Tibial artery (tissue), 4 donors: ENCODE data around the gene PCBP3.

Experiments used
- DNase-seq, 2 donors: peaks; one replicate each; pipeline ENCODE4 v3.0.0-alpha.2; 2019
- H3K27ac ChIP-seq, 2 donors: fragments of 200-600 bp; sonication (generic) in 1 of 2; 1 replicate in 1 of 2; 2 replicates in 1 of 2; pipeline ENCODE4 v1.5.1; 2018 to 2019; ENCODE audit warnings: mild to moderate bottlenecking in 1 of 2
- H3K27me3 ChIP-seq, 2 donors: fragments of 200-600 bp; sonication (generic) in 1 of 2; one replicate each; pipeline versions ENCODE4 v1.5.1 to v1.6.0; 2016 to 2019
- H3K36me3 ChIP-seq, 3 donors: fragments of 200-600 bp; sonication (generic) in 2 of 3; one replicate each; pipeline ENCODE4 v1.5.1; 2016 to 2019; ENCODE audit warnings: mild to moderate bottlenecking in 2 of 3
- H3K4me1 ChIP-seq, 4 donors: fragments of 200-600 bp; sonication (generic) in 2 of 4; 1 replicate in 3 of 4; 2 replicates in 1 of 4; pipeline ENCODE4 v1.5.1; 2016 to 2019
- H3K4me3 ChIP-seq, 2 donors: fragments of 200-600 bp; sonication (generic) in 1 of 2; 1 replicate in 1 of 2; 2 replicates in 1 of 2; pipeline ENCODE4 v1.5.1; 2018 to 2019; ENCODE audit warnings: mild to moderate bottlenecking in 2 of 2
- H3K9me3 ChIP-seq, 3 donors: fragments of 200-600 bp; sonication (generic) in 1 of 3; one replicate each; pipeline ENCODE4 v1.5.1; 2016 to 2019
- intact Hi-C: fragments of 100-400 bp; cut with DNase I; formaldehyde crosslinking; loops from one replicate; pipeline ENCODE4 v1.15.0; 2023; ENCODE audit warnings: low total_unique reads
- TF ChIP-seq, protein P1 (sequence below), 2 experiments: fragments of 200-600 bp in 1 of 2; fragments of 450-650 bp in 1 of 2; IDR thresholded peaks; one replicate each; pipeline ENCODE4 v1.5.1; 2017 to 2019; ENCODE audit warnings: antibody characterized with exemption in 2 of 2, mild to moderate bottlenecking in 1 of 2, moderate library complexity in 1 of 2

The PCBP3 gene

DNA sequence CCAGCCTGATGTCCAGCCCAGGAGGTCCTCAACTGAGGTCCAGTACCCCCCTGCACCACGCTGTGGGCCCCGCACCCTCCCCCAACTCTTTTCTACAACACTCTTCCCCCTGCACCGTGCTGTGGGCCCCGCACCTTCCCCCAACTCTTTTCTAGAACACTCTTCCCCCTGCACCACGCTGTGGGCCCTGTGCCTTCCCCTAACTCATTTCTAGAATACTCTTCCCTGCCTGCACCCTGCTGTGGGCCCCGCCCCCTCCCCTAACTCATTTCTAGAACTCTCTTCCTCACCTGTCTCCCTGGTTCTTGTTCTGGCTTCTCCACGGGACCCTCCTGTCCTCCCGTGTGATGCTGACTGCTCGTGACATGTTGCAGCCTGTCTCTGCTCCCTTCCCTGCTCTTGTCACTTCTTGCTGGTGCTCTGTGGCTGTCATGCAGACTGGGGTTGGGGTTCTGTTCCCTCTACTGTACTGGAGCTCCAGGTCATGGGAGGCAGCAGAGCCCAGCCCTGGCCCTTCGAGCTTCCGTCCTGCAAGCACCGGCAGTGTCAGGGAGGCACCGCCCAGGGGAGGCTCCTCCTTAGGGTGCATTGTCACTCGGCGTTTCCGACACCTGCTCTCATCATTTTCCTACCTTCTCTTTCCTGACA lies 177.9 kb downstream of the PCBP3 start:
- H3K9me3 ChIP-seq, result no peaks in the 10 kb centered on the region
- H3K27ac ChIP-seq, result no peak overlapping the region
- peak in 1 of 2 donors; percentile 46 for DNase-seq
- no peak overlapping the region for H3K4me3 ChIP-seq
- peaks cover 0 to 54% of the 10 kb centered on the region in 2 donors for H3K27me3 ChIP-seq
- TF ChIP-seq, protein P1, sequence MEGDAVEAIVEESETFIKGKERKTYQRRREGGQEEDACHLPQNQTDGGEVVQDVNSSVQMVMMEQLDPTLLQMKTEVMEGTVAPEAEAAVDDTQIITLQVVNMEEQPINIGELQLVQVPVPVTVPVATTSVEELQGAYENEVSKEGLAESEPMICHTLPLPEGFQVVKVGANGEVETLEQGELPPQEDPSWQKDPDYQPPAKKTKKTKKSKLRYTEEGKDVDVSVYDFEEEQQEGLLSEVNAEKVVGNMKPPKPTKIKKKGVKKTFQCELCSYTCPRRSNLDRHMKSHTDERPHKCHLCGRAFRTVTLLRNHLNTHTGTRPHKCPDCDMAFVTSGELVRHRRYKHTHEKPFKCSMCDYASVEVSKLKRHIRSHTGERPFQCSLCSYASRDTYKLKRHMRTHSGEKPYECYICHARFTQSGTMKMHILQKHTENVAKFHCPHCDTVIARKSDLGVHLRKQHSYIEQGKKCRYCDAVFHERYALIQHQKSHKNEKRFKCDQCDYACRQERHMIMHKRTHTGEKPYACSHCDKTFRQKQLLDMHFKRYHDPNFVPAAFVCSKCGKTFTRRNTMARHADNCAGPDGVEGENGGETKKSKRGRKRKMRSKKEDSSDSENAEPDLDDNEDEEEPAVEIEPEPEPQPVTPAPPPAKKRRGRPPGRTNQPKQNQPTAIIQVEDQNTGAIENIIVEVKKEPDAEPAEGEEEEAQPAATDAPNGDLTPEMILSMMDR (IDR thresholded peaks at IDR 0.05), result no peak
- intact Hi-C loops, result no loop called here
- no peaks in the 10 kb centered on the region for H3K36me3 ChIP-seq
- H3K4me1 ChIP-seq, result no peaks in the 10 kb centered on the region

DNA sequence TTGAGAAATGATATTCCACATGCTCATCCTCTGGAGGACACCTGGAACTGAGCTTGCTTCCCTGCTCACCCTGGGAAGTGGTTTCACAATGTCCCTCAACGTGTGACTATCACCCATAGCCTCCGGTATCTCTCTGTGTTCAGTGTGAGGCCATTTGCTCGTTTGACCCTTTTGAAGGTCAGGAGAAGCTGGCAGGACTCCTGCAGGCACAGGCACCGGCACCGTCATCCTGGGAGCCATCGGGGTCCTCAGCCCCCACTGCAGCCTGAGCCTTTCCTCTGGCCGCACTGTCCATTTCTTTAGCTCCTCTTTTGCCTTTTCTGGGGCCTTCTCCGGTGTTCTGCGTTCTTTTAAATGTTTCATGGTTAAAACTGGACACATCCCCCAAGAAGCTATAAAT lies 178.5 kb downstream of the PCBP3 start:
- Histone ChIP-seq H3K36me3 (no peaks in the 10 kb centered on the region), H3K27me3 (peaks cover 0 to 54% of the 10 kb centered on the region in 2 donors), H3K9me3 (no peaks in the 10 kb centered on the region), H3K4me3 (no peak overlapping the region), H3K27ac (no peak overlapping the region), H3K4me1 (no peaks in the 10 kb centered on the region)
- DNase-seq, result peak in 1 of 2 donors; percentile 21
- TF ChIP-seq, protein P1 (IDR thresholded peaks at IDR 0.05), result no peak
- intact Hi-C loops, result no loop called here

DNA sequence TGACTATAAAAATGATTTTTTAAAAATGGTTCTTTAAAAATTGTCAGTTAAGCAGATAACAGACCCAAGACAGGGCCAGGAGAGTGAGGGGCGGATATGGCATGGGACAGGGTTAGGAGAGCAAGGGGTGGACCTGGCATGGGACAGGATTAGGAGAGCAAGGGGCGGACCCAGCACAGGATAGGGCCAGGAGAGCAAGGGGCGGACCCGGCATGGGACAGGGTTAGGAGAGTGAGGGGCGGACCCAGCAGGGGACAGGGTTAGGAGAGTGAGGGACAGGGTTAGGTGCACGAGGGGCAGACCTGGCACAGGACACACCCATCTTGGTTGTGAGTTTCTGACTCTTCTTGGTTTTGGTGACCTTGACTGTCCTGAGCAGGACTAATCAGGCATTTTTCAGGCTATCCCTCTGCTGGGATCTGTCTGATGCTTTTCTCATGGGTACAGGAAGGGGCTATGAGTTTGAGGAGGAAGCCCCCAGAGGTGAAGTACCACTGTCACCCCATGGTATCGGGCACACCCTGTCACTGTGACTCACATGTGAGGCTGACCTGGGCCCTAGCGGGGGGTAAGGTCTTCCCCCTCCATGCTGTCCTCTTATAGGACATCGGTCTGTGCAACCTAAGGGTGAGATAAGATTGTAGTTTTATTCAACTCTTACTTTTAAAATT lies 179.0 kb downstream of the PCBP3 start:
- no peaks in the 10 kb centered on the region for H3K4me1 ChIP-seq
- H3K36me3 ChIP-seq, result no peaks in the 10 kb centered on the region
- intact Hi-C loops, result no loop called here
- H3K27me3 ChIP-seq, result peaks cover 0 to 54% of the 10 kb centered on the region in 2 donors
- TF ChIP-seq, protein P1 (IDR thresholded peaks at IDR 0.05), result no peak
- no peak for DNase-seq
- H3K9me3 ChIP-seq, result no peaks in the 10 kb centered on the region
- no peak overlapping the region for H3K4me3 ChIP-seq
- H3K27ac ChIP-seq, result no peak overlapping the region

DNA sequence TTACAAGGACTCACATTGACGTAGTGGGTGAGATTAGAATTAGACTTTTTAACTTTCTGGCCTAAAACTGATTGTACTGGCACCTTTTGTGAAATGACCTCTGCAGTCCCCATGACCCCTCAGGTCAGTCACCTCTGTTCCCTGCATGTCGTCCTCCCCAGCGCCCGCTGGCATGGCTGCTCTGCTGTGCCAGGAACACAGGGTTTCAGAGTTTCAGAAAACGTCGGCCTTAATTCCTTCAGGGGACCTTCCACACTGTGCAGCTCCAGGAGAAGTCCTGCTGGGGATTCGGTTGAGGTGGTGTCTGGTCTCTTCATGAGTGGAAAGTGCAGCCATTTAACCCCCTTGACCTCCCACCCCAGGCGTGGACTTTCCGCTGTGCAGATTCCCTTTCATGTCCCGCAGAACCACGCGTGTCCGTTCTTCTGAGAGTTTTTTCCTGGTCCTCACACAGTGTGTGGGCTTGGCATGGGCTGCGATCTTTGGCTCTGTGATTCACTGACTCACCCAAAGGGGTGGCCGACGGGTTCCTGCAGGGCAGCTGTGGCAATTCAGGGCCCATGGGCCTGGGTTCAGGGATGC lies 179.7 kb downstream of the PCBP3 start:
- Histone ChIP-seq H3K4me3 (no peak overlapping the region), H3K27me3 (peaks cover 0 to 54% of the 10 kb centered on the region in 2 donors), H3K27ac (no peak overlapping the region), H3K4me1 (no peaks in the 10 kb centered on the region), H3K36me3 (no peaks in the 10 kb centered on the region), H3K9me3 (no peaks in the 10 kb centered on the region)
- TF ChIP-seq, protein P1 (IDR thresholded peaks at IDR 0.05), result no peak
- no peak for DNase-seq
- intact Hi-C loops, result no loop called here

DNA sequence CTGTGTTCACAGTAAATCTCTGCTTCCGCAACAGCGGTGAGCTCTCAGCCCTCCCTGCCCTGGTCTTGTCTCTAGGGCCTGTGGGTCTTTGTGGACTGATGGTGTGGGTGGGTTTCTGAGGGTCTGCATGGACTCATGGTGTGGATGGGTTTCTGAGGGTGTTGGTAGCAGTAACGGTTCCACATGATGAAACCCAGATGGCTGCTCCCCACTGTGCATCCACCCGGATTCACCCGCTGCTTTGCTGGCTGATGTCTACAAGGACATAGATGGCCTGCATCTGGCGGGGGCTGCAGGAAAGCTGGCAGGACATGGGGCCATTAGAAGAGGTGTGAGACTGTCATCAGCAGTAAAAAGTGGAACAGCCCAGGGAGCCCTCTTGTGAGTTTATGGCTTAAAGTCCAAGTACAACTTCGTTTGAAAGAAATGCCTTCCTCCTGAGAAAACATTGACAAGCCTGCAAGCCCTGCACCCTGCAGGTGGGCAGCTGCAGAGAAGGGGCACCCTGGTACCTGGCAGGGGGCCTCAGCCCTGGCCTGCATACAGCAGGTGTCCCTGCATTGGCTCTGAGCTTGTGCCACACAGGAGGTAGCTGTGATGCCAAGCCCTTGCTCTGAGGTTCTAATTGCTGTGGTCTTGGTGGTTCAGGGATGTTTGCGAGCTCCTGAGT lies 181.2 kb downstream of the PCBP3 start:
- Histone ChIP-seq H3K27ac (no peak overlapping the region), H3K4me3 (no peak overlapping the region), H3K27me3 (peaks cover 0 to 50% of the 10 kb centered on the region in 2 donors), H3K9me3 (no peaks in the 10 kb centered on the region), H3K4me1 (no peaks in the 10 kb centered on the region), H3K36me3 (no peaks in the 10 kb centered on the region)
- no peak for DNase-seq
- TF ChIP-seq, protein P1 (IDR thresholded peaks at IDR 0.05), result no peak
- intact Hi-C loops, result no loop called here
